ENCODE measurements around the gene CFAP119. TPM values are rescaled to one million over a fixed set of nuclear protein-coding genes. Genes with fewer than 3 reads are reported as not detected.

The CFAP119 gene
- polyA plus RNA-seq, 1 donor from 2014 or later: 17.0 TPM

DNA sequence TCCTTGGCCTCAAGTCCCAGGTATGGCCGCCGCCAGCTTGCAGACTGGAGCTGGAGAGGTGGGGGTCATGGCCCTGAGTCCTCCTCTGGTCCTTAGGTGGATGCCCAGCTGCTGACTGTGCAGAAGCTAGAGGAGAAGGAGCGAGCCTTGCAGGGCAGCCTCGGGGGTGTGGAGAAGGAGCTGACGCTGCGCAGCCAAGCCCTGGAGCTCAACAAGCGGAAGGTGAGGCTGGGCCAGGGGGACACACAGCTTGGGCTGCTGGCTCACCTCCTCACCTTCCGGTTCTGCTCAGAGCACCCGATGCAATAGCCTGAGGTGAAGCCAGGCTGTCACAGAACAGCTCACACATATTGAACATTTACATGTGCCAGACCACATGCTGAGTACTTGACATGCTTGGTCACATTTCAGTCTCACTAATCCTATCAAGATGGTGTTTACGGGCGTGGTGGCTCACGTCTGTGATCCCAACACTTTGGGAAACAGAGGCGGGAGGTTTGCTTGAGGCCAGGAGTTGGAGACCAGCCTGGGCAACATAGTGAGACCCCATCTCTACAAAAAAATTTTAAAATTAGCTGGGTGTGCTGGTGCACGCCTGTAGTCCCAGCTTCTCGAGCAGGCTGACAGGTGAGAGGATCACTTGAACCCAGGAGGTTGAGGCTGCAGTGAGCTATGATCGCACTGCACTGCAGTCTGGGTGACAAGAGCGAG, 7.7 kb upstream of the CFAP119 start:
- Histone ChIP-seq H3K36me3 (ENCODE audit: insufficient read depth, low read length) (no peaks in the 10 kb centered on the region), H3K79me2 (replicated peaks; ENCODE audit: insufficient read depth, low read length) (no peaks in the 10 kb centered on the region), H2AFZ (ENCODE audit: low read depth, low read length) (no peak overlapping the region), H3K9me2 (ENCODE audit: insufficient read depth, low read length) (no peaks in the 10 kb centered on the region), H3K4me2 (ENCODE audit: low read length) (no peak overlapping the region), H3F3A (ENCODE audit: insufficient read depth, low read length, poor library complexity, severe bottlenecking) (no peaks in the 10 kb centered on the region), H3K27ac (ENCODE audit: low read length) (no peak overlapping the region), H4K20me1 (ENCODE audit: insufficient read depth) (no peaks in the 10 kb centered on the region), H3K4me3 (ENCODE audit: low read length) (no peak overlapping the region), H3K9ac (ENCODE audit: low read length) (no peak overlapping the region), H3K27me3 (ENCODE audit: insufficient read depth, low read depth, low read length) (no peaks in the 10 kb centered on the region), H3K9me3 (ENCODE audit: low read length) (no peaks in the 10 kb centered on the region)
- TF ChIP-seq, protein P1, sequence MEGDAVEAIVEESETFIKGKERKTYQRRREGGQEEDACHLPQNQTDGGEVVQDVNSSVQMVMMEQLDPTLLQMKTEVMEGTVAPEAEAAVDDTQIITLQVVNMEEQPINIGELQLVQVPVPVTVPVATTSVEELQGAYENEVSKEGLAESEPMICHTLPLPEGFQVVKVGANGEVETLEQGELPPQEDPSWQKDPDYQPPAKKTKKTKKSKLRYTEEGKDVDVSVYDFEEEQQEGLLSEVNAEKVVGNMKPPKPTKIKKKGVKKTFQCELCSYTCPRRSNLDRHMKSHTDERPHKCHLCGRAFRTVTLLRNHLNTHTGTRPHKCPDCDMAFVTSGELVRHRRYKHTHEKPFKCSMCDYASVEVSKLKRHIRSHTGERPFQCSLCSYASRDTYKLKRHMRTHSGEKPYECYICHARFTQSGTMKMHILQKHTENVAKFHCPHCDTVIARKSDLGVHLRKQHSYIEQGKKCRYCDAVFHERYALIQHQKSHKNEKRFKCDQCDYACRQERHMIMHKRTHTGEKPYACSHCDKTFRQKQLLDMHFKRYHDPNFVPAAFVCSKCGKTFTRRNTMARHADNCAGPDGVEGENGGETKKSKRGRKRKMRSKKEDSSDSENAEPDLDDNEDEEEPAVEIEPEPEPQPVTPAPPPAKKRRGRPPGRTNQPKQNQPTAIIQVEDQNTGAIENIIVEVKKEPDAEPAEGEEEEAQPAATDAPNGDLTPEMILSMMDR (IDR thresholded peaks at IDR 0.05; ENCODE audit: poor library complexity, severe bottlenecking): no peak
- TF ChIP-seq SMC3 (conservative IDR thresholded peaks at IDR 0.05; ENCODE audit: poor library complexity): no peak
- no peak for TF ChIP-seq EZH2 (IDR thresholded peaks at IDR 0.05; ENCODE audit: borderline replicate concordance, insufficient read depth, low read length, poor library complexity, severe bottlenecking)
- TF ChIP-seq EP300 (conservative IDR thresholded peaks at IDR 0.05; ENCODE audit: poor library complexity, severe bottlenecking): no peak
- TF ChIP-seq TAF1 (IDR thresholded peaks at IDR 0.05; ENCODE audit: low read depth): no peak
- TF ChIP-seq, protein P2, sequence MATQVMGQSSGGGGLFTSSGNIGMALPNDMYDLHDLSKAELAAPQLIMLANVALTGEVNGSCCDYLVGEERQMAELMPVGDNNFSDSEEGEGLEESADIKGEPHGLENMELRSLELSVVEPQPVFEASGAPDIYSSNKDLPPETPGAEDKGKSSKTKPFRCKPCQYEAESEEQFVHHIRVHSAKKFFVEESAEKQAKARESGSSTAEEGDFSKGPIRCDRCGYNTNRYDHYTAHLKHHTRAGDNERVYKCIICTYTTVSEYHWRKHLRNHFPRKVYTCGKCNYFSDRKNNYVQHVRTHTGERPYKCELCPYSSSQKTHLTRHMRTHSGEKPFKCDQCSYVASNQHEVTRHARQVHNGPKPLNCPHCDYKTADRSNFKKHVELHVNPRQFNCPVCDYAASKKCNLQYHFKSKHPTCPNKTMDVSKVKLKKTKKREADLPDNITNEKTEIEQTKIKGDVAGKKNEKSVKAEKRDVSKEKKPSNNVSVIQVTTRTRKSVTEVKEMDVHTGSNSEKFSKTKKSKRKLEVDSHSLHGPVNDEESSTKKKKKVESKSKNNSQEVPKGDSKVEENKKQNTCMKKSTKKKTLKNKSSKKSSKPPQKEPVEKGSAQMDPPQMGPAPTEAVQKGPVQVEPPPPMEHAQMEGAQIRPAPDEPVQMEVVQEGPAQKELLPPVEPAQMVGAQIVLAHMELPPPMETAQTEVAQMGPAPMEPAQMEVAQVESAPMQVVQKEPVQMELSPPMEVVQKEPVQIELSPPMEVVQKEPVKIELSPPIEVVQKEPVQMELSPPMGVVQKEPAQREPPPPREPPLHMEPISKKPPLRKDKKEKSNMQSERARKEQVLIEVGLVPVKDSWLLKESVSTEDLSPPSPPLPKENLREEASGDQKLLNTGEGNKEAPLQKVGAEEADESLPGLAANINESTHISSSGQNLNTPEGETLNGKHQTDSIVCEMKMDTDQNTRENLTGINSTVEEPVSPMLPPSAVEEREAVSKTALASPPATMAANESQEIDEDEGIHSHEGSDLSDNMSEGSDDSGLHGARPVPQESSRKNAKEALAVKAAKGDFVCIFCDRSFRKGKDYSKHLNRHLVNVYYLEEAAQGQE (IDR thresholded peaks at IDR 0.05; ENCODE audit: borderline replicate concordance): no peak
- TF ChIP-seq POLR2AphosphoS5 (IDR thresholded peaks at IDR 0.05): no peak
- TF ChIP-seq RAD21 (conservative IDR thresholded peaks at IDR 0.05): no peak
- no peak for TF ChIP-seq MXI1 (conservative IDR thresholded peaks at IDR 0.05; ENCODE audit: poor library complexity, severe bottlenecking)

DNA sequence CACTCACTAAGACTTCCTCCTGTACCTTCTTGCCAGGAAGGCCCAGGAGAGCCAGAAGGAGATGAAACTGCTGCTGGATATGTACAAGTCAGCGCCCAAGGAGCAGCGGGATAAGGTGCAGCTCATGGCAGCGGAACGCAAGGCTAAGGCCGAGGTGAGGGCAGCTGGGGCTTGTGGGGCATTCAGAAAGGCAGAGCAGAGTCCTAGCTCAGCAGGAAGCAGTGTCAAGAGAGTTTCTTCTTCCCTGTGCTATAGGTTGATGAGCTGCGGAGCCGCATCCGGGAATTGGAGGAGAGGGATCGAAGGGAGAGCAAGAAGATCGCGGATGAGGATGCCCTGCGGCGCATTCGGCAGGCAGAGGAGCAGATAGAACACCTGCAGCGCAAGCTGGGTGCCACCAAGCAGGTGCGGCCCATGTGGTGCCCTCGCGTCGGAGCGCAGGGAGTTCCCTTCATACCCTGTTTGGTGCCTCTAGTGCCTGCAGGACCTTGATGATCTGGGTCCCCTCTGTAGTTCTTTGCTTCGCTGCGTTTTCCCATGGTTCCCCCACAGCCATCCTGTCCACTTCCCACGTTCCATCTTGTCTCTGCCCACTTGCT, 6.8 kb upstream of the CFAP119 start:
- no peak overlapping the region for H3K27ac ChIP-seq (ENCODE audit: low read length)
- no peak overlapping the region for H3K4me2 ChIP-seq (ENCODE audit: low read length)
- H2AFZ ChIP-seq (ENCODE audit: low read depth, low read length): no peak overlapping the region
- no peak overlapping the region for H3K4me3 ChIP-seq (ENCODE audit: low read length)
- H3K9ac ChIP-seq (ENCODE audit: low read length): no peak overlapping the region
- TF ChIP-seq MXI1 (conservative IDR thresholded peaks at IDR 0.05; ENCODE audit: poor library complexity, severe bottlenecking) (no peak), POLR2AphosphoS5 (IDR thresholded peaks at IDR 0.05) (no peak), EP300 (conservative IDR thresholded peaks at IDR 0.05; ENCODE audit: poor library complexity, severe bottlenecking) (no peak), TAF1 (IDR thresholded peaks at IDR 0.05; ENCODE audit: low read depth) (no peak), RAD21 (conservative IDR thresholded peaks at IDR 0.05) (no peak), SMC3 (conservative IDR thresholded peaks at IDR 0.05; ENCODE audit: poor library complexity) (no peak), EZH2 (IDR thresholded peaks at IDR 0.05; ENCODE audit: borderline replicate concordance, insufficient read depth, low read length, poor library complexity, severe bottlenecking) (no peak)
- TF ChIP-seq, protein P1 (IDR thresholded peaks at IDR 0.05; ENCODE audit: poor library complexity, severe bottlenecking): no peak
- TF ChIP-seq, protein P2 (IDR thresholded peaks at IDR 0.05; ENCODE audit: borderline replicate concordance): no peak
- H4K20me1 ChIP-seq (ENCODE audit: insufficient read depth): no peaks in the 10 kb centered on the region
- no peaks in the 10 kb centered on the region for H3K9me2 ChIP-seq (ENCODE audit: insufficient read depth, low read length)
- peaks cover 4% of the 10 kb centered on the region for H3K79me2 ChIP-seq (replicated peaks; ENCODE audit: insufficient read depth, low read length)
- H3K9me3 ChIP-seq (ENCODE audit: low read length): no peaks in the 10 kb centered on the region
- H3F3A ChIP-seq (ENCODE audit: insufficient read depth, low read length, poor library complexity, severe bottlenecking): no peaks in the 10 kb centered on the region
- no peaks in the 10 kb centered on the region for H3K27me3 ChIP-seq (ENCODE audit: insufficient read depth, low read depth, low read length)
- no peaks in the 10 kb centered on the region for H3K36me3 ChIP-seq (ENCODE audit: insufficient read depth, low read length)

Data from neural cell (in vitro differentiated cells).